GM23338 (cell line): ENCODE results near the gene GLIS2.

ENCODE experiments used
- CREB1 ChIP-seq: fragments of 250-450 bp; sonication (Bioruptor Pico); IDR thresholded peaks from 2 replicates; pipeline ENCODE4 v1.5.0; 2020; ENCODE audit warnings: low read depth, mild to moderate bottlenecking, moderate library complexity
- EZH2 ChIP-seq: fragments of 200-600 bp; sonication (generic); IDR thresholded peaks from one replicate; pipeline ENCODE4 v1.8.0; 2017; ENCODE audit warnings: antibody characterized with exemption, mild to moderate bottlenecking, low read depth; ENCODE audit not compliant: unreplicated experiment
- EZH2phosphoT487 ChIP-seq: fragments of 200-600 bp; sonication (generic); IDR thresholded peaks from one replicate; pipeline ENCODE4 v1.8.1; 2018; ENCODE audit warnings: antibody characterized with exemption; ENCODE audit not compliant: unreplicated experiment
- JUNB ChIP-seq: IDR thresholded peaks from one replicate; pipeline ENCODE4 v1.6.1; 2016; ENCODE audit warnings: antibody characterized with exemption; ENCODE audit not compliant: unreplicated experiment
- POLR2AphosphoS5 ChIP-seq: IDR thresholded peaks from 2 replicates; pipeline ENCODE4 v1.6.1; 2016; ENCODE audit warnings: antibody characterized with exemption, low read depth
- REST ChIP-seq: IDR thresholded peaks from one replicate; pipeline ENCODE4 v1.6.1; 2018; ENCODE audit warnings: antibody characterized with exemption; ENCODE audit not compliant: unreplicated experiment
- STAT1 ChIP-seq: IDR thresholded peaks from one replicate; pipeline ENCODE4 v1.6.1; 2016; ENCODE audit warnings: antibody characterized with exemption; ENCODE audit not compliant: unreplicated experiment
- TF ChIP-seq, protein P1 (sequence below), 2 experiments: fragments of 200-600 bp in 1 of 2; sonication (generic) in 1 of 2; conservative IDR thresholded peaks; 2 replicates each; pipeline versions ENCODE4 v1.5.1 to v1.6.1; 2016 to 2017; ENCODE audit warnings: antibody characterized with exemption in 2 of 2, low read depth in 2 of 2, mild to moderate bottlenecking in 2 of 2, moderate library complexity in 1 of 2

DNA sequence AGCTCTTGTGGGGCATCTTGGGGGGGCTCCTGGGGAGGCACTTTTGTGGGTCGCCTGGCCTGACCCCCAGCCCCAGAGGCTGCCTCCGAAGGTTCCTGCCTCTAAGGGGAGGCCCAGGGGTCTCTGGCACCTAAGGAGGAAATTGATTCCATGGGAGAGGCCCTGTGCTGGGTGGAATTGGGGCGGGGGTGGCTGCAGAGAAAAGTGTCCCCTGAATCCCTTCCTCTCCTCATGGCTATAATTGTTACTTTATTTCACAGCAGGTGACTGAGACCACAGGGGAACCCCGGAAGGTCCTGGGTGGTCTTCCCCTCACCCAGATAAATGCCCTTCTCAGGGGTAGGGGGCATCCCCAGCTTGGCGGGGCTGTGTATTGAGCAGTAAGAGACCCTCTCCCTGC lies 3.1 kb downstream of the GLIS2 start:
- TF ChIP-seq JUNB (no peak), CREB1 (CRISPR knock-in tag) (no peak), POLR2AphosphoS5 (no peak), REST (no peak), EZH2 (no peak), EZH2phosphoT487 (no peak), STAT1 (no peak)
- TF ChIP-seq, protein P1, sequence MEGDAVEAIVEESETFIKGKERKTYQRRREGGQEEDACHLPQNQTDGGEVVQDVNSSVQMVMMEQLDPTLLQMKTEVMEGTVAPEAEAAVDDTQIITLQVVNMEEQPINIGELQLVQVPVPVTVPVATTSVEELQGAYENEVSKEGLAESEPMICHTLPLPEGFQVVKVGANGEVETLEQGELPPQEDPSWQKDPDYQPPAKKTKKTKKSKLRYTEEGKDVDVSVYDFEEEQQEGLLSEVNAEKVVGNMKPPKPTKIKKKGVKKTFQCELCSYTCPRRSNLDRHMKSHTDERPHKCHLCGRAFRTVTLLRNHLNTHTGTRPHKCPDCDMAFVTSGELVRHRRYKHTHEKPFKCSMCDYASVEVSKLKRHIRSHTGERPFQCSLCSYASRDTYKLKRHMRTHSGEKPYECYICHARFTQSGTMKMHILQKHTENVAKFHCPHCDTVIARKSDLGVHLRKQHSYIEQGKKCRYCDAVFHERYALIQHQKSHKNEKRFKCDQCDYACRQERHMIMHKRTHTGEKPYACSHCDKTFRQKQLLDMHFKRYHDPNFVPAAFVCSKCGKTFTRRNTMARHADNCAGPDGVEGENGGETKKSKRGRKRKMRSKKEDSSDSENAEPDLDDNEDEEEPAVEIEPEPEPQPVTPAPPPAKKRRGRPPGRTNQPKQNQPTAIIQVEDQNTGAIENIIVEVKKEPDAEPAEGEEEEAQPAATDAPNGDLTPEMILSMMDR (conservative IDR thresholded peaks at IDR 0.05; ENCODE audit: low read depth in 2 of 2), result no peak
